HG03045 (cell line): ENCODE results near the gene TMEM80.

Source experiments
- ATAC-seq: cut with Tn5 transposase; IDR thresholded peaks from one replicate; pipeline ENCODE4 v1.9.1; 2021; ENCODE audit warnings: mild to moderate bottlenecking, moderate library complexity; ENCODE audit not compliant: unreplicated experiment

TMEM80 gene

GRCh38 chr11:742571-743201 is 47.1 kb downstream of the TMEM80 start:
- no peak for ATAC-seq

DNA sequence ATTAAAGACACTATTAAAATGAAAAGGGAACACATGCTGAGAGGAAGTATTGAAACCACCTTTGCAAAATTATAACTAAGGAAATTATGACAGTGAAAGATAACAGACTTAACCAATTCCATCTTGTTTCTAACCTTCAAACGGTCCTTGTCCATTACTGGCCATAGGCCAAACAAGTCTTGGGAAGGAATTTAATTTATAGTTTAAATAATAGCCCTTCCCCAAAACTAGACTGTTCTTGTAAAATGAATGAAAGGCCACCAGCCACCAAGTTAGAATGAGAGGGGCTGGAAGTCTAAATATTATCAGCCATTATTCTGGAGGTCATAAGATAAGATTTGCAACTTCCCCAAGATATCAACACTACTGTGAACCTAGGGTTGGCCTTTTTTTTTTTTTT is 49.8 kb downstream of the TMEM80 start:
- no peak for ATAC-seq

DNA sequence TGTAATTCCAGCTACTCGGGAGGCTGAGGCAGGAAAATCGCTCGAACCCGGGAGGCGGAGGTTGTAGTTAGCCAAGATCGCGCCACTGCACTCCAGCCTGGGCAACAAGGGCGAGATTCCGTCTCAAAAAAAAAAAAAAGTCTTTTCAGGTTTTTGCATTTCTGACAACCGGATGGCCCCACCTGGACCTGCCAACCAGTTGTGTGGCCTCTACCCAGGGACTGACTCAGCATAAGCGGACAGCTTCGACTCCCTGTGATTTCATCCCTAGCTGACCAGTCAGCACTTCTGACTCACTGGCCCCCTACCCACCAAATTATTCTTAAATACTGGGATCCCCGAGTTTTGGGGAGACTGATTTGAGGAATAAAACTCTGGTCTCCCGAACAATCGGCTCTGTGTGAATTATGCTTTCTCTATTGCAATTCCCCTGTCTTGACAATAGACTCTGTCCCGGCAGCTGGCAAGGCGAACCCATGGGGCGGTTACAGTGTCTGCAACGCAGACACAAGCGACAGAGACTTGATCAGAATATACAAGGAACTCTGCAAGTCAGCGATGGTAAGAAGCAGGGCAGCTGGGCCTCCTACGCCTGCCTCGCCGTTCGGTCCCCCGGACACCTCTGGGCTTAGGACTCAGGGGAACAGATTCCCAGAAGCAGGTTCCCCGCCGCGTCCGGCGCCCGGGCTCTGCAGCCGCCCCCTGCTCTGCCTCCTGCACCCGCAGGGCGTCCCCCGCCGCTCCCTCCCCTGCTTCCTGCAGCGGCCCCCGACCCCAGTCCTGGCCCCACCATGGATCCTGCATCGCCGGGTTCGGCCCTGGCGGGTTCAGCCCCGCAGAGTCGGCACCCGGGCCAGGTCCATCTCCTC is 50.9 kb downstream of the TMEM80 start:
- peak; percentile 22 for ATAC-seq

GRCh38 chr11:747158-748006 is 51.8 kb downstream of the TMEM80 start, which contains the start of gene TALDO1:
TALDO1 (plus strand) TSS chr11:747464; CDS start chr11:747482, 18 bp downstream.
- ATAC-seq, result peak; percentile 89

DNA sequence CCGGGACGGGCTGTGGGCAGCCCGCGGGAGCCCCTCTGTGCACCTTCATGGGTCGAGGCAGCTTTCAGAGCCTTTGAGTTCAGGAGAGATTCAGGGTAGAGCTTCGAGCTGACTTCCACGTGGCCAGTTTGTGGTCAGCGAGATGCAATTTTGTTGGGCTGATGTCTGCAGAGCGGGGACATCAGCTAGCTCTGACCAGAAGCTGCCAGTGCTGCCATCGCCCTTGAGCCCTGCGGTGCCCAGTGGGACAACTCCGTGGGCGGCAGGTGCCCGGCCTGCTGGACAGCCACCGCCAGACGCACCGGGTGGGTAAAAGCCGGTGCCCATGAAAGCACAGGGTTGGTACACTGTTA is 52.4 kb downstream of the TMEM80 start:
- ATAC-seq, result peak; percentile 10

GRCh38 chr11:749731-750130 is 54.1 kb downstream of the TMEM80 start:
- ATAC-seq, result no peak
